Left colon (tissue), 2 donors: ENCODE data around the gene OR4F6. TPM values are rescaled to one million over a fixed set of nuclear protein-coding genes. Genes with fewer than 3 reads are reported as not detected.
"Not testable (repeated sequence)": the region's sequence is repeated elsewhere in the genome, so short reads cannot be mapped to it uniquely, and the experiment has no call there.

Experiments used
- ATAC-seq: fragments of 200-7000 bp; cut with Tn5 transposase; one replicate; pipeline ENCODE4 v1.9.1; 2020; ENCODE audit warnings: mild to moderate bottlenecking, moderate library complexity
- DNase-seq, 2 donors: peaks; one replicate each; pipeline ENCODE4 v3.0.0-alpha.2; 2020
- intact Hi-C, 2 donors: fragments of 100-400 bp; cut with DNase I in 1 of 2; cut with micrococcal nuclease in 1 of 2; formaldehyde crosslinking; loops; one replicate each; pipeline versions ENCODE4 v1.11.2 to v1.14.0; 2022; cut with DNase I, micrococcal nuclease
- long read RNA-seq: library from polyadenylated mRNA; unstranded; transcript quantifications from one replicate; pipeline ENCODE4 v2.0.0, GENCODE V29; 2021
- total RNA-seq, 2 donors: library from RNA; stranded (reverse); fragmentation: NEBNext Ultra II Directional; extraction: Animal tissue kit (Norgen Biotek cat#: 25700); gene quantifications; one replicate each; pipeline ENCODE4 v1.2.1, GENCODE V29; 2021
- donor health status: DM: no; HTN: no; CAD: no.
- donor health status: DM: yes; HTN: yes; CAD: no.

Gene OR4F6, protein sequence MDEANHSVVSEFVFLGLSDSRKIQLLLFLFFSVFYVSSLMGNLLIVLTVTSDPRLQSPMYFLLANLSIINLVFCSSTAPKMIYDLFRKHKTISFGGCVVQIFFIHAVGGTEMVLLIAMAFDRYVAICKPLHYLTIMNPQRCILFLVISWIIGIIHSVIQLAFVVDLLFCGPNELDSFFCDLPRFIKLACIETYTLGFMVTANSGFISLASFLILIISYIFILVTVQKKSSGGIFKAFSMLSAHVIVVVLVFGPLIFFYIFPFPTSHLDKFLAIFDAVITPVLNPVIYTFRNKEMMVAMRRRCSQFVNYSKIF
- not detected for total RNA-seq
- long read RNA-seq: 0 reads

- ATAC-seq (no peak), DNase-seq (no peak)
- intact Hi-C loops: no loop called here
Observed at GRCh38 chr15:101803209-101803608, at the start of gene OR4F6. TSS of gene OR4F6 (plus strand) at chr15:101803509. CDS start at chr15:101805720, 2,211 bp downstream.

DNA sequence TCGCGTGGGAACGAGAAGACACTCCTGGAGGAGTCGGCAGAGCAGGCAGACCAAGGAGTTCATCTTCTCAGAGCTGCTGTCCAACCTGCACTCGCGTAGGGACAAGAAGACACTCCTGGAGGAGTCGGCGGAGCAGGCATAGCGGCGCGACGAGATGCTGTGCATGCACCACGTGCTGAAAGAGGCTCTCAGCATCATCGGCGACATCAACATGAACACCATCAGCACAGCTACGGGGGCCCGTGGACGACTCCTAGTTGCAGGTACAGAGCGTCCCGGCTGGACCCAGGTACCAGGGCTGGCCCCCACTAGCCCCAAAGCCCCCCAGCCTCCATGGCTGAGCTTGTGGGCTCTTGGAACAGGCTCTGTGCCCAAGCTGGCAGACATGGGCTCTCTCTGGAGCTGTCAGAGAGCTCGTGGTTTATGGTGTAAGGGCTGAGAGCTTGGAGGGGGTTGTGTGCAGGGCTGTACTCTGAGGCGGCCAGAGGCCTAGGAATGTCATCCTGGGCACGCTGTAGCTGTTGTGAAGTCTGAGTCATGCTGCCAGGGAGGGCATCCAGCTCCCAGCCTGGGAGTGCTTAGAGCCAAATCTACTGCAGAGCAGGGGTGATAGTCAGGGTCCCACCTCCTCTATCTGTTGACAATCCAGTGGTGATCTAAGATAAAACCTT lies 38.5 kb upstream of the OR4F6 start:
- intact Hi-C loops, DNase-seq, ATAC-seq: not testable (repeated sequence)

- ATAC-seq, intact Hi-C loops, DNase-seq: not testable (repeated sequence)
Observed at GRCh38 chr15:101765340-101765671, 38.0 kb upstream of the OR4F6 start.

DNA sequence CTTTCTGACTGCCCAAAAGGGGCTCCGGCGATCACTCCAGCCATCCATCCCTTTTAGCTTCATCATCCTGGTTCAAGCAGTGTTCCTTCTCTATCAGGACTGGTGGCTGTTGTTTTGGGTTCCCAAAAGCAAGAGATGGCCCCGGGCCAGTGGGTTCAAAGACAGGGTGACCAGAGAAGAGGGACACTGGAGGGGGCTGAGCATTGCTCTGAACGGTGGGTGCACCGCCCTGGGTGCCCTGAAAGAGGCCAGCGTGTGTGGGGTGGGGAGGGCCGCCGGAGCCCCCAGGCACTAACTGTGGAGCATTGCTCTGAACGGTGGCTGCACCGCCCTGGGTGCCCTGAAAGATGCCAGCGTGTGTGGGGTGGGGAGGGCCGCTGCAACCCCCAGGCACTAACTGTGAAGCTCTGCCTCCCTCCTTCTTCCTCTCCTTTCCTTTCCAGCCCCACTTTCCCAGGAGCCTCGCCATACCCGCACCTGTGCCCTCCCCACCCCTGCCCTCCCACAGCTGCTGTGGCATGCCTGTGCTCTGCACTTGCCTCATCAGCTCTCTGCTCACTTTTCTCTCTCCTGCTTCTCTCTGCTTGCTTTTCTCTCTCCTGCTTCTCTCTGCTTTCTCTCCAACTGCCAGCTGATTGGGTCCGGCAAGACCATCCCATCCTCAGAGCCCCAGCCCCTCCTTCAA lies 37.4 kb upstream of the OR4F6 start:
- intact Hi-C loops: no loop called here
- ATAC-seq (no peak), DNase-seq (no peak)

DNA sequence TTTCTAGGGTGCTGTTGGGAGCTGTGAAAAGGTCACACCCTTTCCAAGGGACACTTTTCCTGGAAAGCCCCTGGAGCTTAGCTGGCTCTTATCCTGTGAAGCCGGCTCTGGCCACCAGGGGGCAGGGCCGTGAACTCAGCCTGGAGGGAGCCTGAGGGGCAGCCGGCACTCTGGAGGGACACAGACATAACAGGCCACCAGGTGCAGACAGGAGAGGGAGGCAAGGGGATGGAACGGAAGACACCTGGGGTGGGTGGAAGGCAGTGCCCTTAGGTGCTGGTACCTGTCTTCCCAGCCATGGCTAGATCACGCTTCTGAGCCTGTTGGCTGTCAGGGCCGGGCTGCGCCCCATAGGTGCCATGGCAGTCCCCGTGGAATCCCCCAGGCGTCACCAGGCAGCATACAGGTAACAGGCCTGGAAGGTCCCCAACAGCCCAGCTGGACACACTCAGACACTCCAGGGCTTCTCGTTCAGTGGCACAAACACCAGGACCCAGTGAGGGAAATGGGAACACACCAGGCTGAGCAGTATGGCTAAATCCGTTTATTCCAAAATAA lies 36.1 kb upstream of the OR4F6 start:
- DNase-seq, intact Hi-C loops, ATAC-seq: not testable (repeated sequence)

- intact Hi-C loops: no loop called here
- DNase-seq (no peak), ATAC-seq (no peak)
Observed at GRCh38 chr15:101772921-101773320, 30.4 kb upstream of the OR4F6 start.

DNA sequence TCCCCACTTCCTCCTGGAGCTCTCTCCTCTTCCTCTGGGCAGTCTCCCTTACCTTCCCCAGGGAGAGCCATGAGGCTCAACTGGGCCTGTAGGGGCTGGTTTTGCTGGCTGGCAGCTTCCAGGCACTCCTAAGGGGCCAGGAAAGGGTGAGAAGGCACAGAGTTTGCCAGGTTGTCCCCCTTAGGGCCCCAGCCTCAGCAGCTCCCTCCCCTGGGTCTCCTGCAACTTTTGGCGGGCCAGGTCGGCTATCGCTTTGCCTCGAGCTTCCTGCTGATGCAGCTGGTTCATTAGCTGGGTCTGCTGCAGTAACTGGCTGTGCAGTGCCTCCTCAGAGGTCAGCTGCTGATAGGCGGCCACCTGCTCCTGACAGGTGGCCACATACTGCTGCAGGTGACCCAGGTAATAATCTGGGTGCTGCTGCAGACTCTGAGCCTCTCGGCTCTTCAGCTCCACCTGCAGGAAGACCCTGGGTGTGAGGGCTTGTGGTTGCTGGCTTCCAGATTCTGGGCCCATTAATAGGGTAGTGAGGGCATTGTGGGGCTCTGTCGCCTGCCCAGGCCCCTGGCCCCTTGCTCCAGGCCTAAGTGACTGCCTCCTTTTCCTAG lies 29.7 kb upstream of the OR4F6 start:
- DNase-seq (peak in 1 of 2 donors; percentile 35), ATAC-seq (no peak)
- intact Hi-C loops: no loop called here

GRCh38 chr15:101775136-101775535 lies 28.2 kb upstream of the OR4F6 start:
- DNase-seq (no peak), ATAC-seq (no peak)
- intact Hi-C loops: no loop called here

GRCh38 chr15:101778576-101778975 lies 24.7 kb upstream of the OR4F6 start:
- DNase-seq, intact Hi-C loops, ATAC-seq: not testable (repeated sequence)

- intact Hi-C loops, DNase-seq, ATAC-seq: not testable (repeated sequence)
Observed at GRCh38 chr15:101780225-101780624, 23.1 kb upstream of the OR4F6 start.

DNA sequence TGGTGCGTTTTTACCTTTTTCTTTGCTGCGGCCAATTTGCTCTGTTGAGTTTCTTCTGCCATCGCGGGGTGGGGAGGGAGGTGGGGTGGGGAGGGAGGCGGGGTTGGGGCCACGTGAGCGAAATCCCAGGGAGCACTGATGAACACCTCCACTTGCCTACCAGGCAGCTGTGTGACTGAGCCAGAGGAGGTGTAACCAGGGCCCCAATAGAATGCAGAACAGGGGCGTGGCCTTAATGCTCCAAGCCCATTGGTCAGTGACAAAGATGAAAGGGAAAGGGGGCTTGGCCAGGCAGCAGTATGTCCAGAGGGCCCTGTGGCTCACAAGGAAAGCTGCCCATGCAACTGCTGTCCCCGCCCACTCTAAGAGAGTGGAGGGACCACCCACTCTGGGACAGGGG lies 21.4 kb upstream of the OR4F6 start:
- intact Hi-C loops: no loop called here
- ATAC-seq (no peak), DNase-seq (no peak)

DNA sequence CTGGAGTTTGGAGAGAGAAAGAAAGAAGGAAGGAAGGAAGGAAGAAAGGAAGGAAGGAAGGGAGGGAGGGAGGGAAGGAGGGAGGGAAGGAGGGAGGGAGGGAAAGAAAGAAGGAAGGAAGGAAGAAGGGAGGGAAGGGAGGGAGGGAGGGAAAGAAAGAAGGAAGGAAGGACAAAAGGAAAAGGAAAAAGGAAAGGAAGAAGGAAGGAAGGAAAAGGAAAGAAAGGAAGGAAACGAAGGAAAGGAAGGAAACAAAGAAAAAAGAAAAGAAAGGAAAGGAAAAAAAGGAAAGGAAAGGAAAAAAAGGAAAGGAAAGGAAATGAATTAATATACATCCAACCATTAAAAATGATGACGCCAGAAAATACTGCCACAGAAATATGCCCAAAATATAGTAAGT lies 18.7 kb upstream of the OR4F6 start:
- DNase-seq: no peak
- ATAC-seq: no peak
- intact Hi-C loops: no loop called here

- ATAC-seq, intact Hi-C loops, DNase-seq: not testable (repeated sequence)
Observed at GRCh38 chr15:101786422-101786821, 16.9 kb upstream of the OR4F6 start.

- DNase-seq, intact Hi-C loops, ATAC-seq: not testable (repeated sequence)
Observed at GRCh38 chr15:101788001-101788400, 15.3 kb upstream of the OR4F6 start.

GRCh38 chr15:101788503-101789269 lies 14.6 kb upstream of the OR4F6 start:
- intact Hi-C loops, DNase-seq: not testable (repeated sequence)
- peak; percentile 80 for ATAC-seq

DNA sequence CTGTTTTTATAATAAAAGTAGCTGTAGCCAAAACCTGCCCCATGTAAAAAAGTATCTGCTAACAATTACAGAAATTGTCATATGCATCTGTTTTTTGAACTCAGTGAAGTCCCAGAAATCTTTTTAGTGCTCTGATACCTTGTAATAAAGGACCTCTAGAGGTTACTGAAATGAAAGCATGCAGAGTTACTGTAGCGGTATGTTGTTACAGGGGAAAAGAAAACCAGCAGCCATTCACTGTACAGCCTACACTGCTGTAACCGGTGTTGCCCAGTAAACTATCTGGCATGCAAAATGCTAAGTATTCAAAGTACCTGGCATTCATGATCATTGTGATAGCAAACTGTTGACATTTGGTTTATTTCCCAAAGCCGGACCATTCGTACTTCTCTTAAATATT lies 12.6 kb upstream of the OR4F6 start:
- intact Hi-C loops, DNase-seq, ATAC-seq: not testable (repeated sequence)

GRCh38 chr15:101793981-101794380 lies 9.3 kb upstream of the OR4F6 start:
- ATAC-seq, DNase-seq, intact Hi-C loops: not testable (repeated sequence)

GRCh38 chr15:101795455-101795854 lies 7.9 kb upstream of the OR4F6 start:
- ATAC-seq: no peak
- no peak for DNase-seq
- intact Hi-C loops: no loop called here
